ENCODE measurements around the gene CLDN12.
A peak's percentile ranks its signal among the peaks of the same experiment; 100 is the strongest.
"Not testable (repeated sequence)": the region's sequence is repeated elsewhere in the genome, so short reads cannot be mapped to it uniquely, and the experiment has no call there.

The CLDN12 gene

GRCh38 chr7:90459888-90460287 lies 56.6 kb downstream of the CLDN12 start:
- H3K27ac ChIP-seq: no peak overlapping the region; the same call in 1 of the 2 replicates
- no peak for TF ChIP-seq CTCF (conservative IDR thresholded peaks at IDR 0.05)

- no peak for TF ChIP-seq CTCF (conservative IDR thresholded peaks at IDR 0.05)
Observed at GRCh38 chr7:90461219-90461618, 58.0 kb downstream of the CLDN12 start.

GRCh38 chr7:90463151-90463628 lies 59.9 kb downstream of the CLDN12 start:
- H3K27ac ChIP-seq: not testable (repeated sequence)

More at GRCh38 chr7:90461219-90461618, 58.0 kb downstream of the CLDN12 start:
- peak overlapping the region; percentile 31; the same call in 1 of the 2 replicates for H3K27ac ChIP-seq
